Left lobe of liver (tissue), 2 donors: ENCODE measurements around the gene CAPZA2. TPM values are rescaled to one million over a fixed set of nuclear protein-coding genes. Genes with fewer than 3 reads are reported as not detected.
A peak's percentile ranks its signal among the peaks of the same experiment; 100 is the strongest.
"Not testable (repeated sequence)": the region's sequence is repeated elsewhere in the genome, so short reads cannot be mapped to it uniquely, and the experiment has no call there.

Source experiments
- ATAC-seq: fragments of 200-7000 bp; cut with Tn5 transposase; one replicate; pipeline ENCODE4 v1.9.1; 2020; ENCODE audit warnings: mild to moderate bottlenecking, moderate library complexity
- DNase-seq: peaks from one replicate; pipeline ENCODE4 v3.0.0-alpha.2; 2020; ENCODE audit warnings: low spot score
- total RNA-seq: library from RNA; stranded (reverse); gene quantifications from one replicate; pipeline ENCODE4 v1.2.1, GENCODE V29; 2021
- donor health status: DM: no; HTN: no; CAD: no; lungs with moderate emphysema.
- donor health status: DM: no; HTN: yes; CAD: no.

CAPZA2 gene
- total RNA-seq, 1 donor from 2014 or later, result 83.7 TPM

DNA sequence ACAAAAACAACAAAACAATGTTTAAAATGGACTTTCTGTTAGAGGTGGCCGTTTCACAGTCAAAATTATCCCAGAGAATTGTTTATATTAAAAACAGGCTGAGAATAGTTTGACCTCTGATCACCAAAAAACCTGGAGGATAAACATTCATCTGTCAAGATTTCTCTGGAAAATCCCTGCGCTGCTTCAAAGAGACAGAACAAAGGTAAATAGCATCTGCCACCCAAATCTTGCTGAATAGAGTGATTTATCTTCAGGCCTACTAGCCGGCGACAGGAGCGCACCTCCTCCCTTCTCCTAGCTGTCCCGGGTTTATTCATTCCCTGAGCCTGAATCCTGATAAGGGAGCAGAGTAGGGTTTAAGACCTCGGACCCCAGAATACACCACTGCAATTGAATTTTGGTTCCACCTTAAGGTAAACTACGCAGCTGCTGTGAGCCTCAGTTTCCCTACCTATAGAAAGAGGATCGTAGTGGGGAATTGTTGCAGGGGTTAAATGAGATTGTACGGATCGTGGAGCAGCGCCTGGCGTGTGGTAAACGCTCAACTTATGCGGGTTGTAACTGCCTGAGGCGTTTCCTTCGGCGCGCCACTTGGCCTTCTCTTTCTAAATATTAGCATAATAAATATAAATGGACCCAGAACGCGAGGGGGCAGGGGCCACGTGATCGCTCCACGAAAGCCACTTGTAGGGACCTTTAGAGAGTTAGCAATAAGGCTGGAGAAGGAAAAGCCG, 90.4 kb downstream of the CAPZA2 start:
- DNase-seq (peak; percentile 80), ATAC-seq (peak; percentile 45)

DNA sequence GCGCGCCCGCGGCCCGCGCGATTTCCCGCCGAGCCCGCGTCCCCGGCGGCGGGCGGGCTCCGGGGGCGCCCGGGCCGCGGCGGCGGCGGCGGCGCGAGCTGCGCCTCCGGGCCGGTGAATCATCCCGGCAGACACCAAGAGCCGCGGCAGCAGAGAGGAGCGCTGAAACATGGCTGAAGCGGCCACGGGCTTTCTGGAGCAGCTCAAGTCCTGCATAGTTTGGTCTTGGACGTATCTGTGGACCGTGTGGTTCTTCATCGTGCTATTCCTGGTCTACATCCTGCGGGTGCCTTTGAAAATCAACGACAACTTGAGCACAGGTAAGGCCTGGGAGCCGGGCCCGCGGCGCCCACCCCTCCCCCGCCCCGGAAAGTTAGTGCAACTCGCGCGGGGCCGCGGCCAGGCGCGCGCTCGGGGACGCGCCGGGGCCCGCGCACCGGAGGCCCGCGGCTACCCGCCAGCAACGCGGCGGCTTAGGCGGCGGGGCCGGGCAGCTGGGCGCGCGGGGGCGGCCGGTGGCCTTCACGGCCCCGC, 91.1 kb downstream of the CAPZA2 start, which contains the start of gene ST7:
ST7 (plus strand) TSS at position 130 of the 534 bp plus-strand sequence; CDS start at position 170, 40 bp downstream.
- peak; percentile 74 for DNase-seq
- ATAC-seq, result peak; percentile 86

DNA sequence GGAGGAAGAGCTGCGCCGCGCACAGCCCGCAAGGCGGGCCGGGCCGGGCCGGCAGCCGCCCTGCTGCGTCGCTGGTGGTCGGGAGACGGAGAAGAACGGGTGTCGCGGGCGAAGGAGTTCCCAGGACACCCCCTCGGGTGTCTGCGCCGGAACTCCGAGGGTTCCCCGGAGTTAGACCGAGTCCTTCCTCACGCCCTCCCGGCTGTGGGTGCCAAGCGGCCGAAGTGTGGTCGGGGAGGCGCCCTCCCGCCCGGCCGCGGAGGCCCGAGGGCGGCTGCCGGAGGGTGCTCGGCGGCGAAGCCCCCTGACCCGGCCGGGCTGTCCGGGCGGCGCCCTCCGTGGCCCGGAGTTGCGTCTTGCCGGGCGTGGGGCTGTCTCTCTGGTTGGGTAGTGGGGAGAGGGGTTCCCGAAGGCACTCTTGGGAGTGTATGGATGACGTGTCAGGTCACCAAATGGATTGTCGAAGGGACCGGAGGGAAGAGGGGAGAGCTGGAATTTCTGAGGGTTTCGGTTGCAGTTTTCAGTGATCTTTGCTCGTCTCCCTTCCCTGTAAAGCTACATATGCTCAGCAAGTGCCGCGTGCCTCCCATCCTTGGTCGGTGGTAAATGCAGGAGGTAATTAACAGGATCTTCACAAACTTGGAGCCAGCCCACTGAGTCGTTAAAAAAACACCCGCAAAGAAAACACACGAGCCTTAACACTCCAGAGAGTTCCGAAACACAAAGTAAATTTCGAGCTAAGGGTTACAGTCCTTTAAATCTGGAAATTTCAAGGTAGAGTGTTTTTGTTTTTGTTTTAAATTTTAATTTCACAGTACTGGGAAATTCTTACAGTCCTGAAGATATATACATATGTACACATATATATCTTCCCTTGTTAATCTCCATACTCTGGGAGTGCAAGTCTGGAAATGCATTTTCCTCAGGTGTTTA, 91.8 kb downstream of the CAPZA2 start:
- ATAC-seq (peak; percentile 58), DNase-seq (peak; percentile 62)

DNA sequence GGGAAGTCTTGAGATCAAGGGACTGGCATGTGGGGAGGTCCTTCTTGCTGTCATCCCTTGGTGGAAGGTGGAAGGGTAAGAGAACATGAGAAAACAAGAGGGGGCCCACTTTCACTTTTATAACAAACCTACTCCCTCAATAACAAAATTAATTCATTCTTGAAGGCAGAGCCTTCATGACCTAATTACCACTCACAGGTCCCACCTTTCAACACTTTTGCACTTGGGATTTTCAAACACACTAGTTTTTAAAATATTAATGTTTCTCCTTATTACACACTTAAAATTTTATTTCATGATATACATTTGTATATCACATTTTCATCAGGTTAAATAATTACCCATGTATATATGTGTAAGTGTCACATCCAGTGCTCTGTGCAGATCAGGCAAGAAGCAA, 93.0 kb downstream of the CAPZA2 start:
- ATAC-seq (no peak), DNase-seq (no peak)

DNA sequence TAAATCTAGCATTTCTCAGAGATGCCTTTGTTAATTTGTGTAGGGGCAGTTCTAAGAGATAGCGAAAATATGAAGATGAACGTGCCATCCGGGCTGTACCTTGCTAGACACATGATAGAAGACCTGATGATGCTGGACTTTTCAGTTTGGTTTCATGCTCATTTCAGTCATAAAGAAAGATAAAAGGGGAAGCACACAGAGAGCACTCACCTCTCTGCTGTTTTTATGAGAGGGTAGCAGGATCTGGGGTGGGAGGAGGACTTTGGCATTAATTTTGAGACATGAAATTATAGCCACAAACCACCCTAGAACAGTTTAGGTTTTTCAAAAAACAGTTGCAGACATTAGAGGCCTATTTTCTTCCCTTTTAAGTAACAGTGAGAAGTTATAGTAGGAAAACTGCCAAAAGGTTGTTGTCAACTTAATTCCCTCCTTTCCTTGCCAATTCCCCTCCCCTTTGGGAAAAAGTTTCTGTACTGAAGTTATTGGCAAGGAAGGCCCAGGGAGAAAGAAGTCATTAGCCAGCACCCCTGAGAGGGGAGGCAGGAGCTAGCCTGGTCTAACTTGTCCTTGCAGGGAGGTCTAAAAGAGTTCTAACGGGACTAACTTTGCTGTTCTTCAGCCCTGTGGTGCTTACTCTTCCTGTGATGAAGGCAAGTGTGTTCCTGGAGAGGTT, 93.6 kb downstream of the CAPZA2 start:
- DNase-seq (no peak), ATAC-seq (no peak)

DNA sequence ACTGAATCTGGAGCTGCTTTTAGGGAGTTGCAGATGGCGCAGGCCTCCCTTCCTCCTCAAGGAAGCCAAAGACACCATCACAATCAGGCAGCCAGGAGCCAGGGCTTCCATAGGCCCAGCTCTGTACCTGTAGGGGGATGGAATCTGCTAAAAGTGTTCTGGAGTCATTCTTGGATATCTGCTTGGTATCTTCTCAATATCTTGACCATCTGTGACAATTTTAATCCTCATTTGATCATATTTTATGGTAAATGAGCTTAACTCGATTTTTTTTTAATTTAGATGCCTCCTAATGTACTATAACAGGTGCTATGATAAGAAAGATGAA, 94.1 kb downstream of the CAPZA2 start:
- DNase-seq, result no peak

DNA sequence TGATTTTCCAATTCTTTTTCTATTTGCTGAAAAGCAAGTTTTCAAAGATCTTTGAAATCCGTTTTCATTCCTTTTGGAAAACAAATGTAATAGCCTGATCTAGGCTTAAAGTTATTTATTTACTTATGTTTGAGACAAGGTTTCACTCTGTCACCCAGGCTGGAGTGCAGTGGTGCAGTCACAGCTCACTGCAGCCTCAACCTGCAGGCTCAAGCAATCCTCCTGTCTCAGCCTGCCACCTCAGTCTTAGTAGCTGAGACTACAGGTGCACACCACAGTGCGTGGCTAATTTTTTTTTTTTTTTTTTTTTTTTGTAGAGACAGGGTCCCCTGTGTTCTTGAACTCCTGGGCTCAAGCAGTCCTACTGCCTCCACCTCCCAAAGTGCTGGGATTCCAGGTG, 95.5 kb downstream of the CAPZA2 start:
- ATAC-seq (no peak), DNase-seq (no peak)

More for the DNA sequence above, 94.1 kb downstream of the CAPZA2 start:
- no peak for ATAC-seq

DNA sequence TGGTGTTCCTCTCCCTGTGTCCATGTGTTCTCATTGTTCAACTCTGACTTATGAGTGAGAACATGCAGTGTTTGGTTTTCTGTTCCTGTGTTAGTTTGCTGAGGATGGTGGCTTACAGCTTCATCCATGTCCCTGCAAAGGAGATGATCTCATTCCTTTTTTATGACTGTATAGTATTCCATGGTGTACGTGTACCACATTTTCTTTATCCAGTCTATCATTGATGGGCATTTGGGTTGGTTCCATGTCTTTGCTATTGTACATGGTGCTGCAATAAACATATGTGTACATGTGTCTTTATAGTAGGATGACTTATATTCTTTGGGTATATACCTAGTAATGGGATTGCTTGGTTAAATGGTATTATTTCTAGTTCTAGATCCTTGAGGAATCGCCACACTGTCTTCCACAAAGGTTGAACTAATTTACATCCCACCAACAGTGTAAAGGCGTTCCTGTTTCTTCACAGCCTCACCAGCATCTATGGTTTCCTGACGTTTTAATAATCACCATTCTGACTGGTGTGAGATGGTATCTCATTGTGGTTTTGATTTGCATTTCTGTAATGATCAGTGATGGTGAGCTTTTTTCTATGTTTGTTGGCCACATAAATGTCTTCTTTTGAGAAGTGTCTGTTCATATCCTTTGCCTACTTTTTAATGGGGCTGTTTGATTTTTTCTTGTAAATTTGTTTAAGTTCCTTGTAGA, 99.7 kb downstream of the CAPZA2 start:
- DNase-seq, ATAC-seq: not testable (repeated sequence)

DNA sequence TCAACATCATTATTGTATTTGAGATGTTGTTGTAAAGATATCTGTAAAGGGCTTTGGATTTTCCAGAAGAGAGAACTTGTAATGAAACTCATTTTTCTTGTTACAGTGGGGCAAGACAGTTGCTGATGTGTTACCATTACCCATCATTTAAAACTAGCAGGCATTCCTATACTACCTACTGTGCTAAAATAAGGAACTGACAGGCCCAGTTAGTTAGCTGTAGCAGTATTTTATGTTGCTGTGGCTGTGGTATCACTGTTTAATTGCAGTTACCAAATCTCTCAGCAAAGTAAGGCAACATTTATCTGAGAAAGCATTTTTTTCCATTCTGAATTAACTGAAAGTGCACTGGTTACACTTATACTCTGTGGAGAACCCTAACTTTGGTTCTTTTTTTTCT, 100.8 kb downstream of the CAPZA2 start:
- no peak for ATAC-seq
- no peak for DNase-seq

DNA sequence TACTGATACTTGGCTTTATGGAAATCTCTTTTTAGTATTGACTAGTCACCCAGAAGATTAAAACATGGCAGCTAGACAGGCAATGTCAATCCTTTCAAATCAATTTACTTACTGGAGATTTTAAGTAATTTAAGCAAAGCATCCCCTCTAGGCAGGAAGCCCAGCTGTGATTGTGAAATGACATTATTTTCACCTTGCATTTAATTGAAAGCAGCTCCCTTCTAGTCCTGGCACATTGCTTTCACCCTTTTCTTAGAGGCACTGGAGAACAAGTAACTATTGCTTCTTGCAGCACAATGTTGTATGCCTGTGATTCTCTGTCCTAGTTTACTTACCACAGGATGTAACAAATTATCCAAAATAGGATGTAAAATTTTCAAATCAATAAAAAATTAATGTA, 104.2 kb downstream of the CAPZA2 start:
- DNase-seq (no peak), ATAC-seq (no peak)

DNA sequence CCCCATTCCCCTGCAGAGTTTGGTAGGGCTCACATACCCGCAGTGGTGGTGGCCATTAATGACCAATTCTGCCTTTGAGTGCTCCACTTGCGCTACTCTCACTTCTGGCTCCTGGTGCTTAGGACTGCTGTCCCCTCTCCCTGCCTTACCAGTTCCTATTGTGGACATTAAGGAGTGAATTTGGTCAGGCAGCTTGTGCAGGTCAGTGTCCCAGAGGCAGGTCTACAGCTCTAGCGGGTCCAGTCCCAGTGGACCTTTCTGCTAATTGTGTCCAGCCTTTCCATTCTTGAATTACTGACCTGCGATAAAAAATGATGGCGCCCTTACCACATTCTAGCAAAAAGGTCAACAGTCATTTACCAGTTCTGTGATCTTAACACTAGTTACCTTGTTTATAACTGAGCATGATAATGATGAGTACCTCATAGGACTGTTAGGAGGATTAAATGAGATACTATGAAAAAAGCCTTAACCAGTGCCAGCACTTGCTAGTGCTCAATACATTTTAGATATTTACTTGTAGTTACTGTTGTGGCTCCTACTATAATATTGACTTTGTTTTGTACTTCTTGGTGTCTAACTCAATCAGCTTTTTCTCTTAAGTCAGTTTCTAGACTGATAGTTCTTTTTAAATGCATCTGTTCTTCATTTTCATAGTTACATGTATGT, 105.0 kb downstream of the CAPZA2 start:
- ATAC-seq (no peak), DNase-seq (no peak)

DNA sequence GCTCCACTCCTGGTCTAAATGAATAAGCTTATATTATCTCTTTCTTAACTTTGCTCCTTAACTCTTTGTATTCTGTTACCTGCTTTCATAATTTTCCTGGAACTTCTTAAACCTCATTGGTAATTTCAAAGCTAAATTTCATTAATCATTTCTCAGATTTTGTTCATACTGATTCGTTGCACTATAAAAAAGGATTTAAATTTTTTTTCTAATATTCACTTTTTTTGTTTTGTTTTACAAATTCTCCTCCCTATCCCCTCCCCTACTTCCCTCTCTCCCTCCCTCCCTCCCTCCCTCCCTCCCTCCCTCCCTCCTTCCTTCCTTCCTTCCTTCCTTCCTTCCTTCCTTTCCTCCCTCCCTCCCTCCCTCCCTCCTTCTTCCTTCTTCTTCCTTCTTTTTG, 105.6 kb downstream of the CAPZA2 start:
- ATAC-seq (no peak), DNase-seq (no peak)

DNA sequence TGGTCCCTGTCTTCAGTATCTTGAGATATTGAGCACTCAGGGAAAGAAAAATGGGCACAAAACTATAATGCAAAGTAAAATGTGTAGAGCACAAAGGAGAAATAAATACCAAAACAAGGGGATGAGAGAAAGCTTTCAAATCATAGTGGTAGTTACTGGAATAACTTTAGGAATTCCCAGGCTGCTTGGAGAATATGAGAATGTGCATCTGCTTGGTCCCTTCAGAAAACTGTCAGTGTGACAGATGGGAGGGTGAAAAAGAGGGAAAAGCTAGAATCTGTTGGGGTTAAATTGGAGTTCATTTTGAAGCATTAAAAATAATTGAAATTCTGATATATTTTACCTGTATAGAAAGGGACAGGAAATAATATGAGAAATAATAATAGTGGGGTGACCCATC, 106.2 kb downstream of the CAPZA2 start:
- no peak for ATAC-seq
- no peak for DNase-seq

DNA sequence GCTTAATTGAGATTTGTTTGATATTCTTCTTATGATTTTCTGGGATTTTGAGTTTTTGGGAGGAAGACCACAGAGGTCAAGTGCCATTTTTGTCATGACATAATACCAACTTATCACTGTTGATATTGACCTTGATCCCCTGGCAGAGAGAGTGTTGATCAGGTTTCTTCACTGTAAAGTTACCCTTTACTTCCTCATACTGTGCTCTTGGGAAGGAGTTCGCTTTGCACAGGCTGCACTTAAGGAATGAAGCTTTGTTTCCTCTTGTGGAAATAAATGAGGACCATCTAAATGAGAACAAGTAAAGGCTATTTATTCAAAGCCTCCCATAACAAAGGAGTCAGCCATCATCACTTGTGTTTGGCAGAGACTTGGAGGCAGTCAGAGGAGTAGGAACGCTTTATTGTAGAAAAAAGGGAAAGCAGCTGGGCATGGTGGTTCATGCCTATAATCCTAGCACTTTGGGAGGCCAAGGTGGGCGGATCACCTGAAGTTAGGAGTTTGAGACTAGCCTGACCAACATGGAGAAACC, 107.0 kb downstream of the CAPZA2 start:
- ATAC-seq (peak; percentile 36), DNase-seq (no peak)

DNA sequence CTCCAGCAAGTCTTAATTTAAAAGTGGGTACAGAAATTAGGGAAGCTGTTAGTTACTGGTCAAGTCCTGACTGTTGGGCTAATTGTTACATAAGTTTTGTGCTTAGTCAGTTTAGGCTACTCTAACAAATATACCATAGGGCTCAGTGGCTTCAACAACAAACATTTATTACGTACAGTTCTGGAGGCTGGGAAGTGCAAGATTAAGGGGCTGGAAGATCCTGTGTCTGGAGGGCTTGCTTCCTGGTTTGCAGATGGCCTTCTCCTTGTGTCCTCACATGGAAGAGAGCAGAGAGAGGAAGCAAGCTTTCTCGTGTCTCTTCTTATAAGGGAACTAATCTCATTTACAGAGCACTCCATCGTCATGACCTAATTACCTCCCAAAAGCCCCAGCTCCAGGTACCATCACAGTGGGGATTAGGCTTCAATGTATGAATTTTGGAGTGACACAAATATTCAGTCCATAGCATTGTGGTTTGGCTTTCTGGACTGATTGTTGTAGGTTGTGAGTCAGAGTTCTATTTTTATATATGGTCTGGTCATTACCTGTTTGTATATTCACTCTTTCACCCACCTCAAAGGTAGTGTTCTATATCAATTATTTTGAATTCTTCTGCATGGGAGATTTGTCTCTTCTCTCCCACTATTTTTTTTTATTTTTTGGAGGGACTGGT, 108.0 kb downstream of the CAPZA2 start:
- ATAC-seq, result peak; percentile 27

DNA sequence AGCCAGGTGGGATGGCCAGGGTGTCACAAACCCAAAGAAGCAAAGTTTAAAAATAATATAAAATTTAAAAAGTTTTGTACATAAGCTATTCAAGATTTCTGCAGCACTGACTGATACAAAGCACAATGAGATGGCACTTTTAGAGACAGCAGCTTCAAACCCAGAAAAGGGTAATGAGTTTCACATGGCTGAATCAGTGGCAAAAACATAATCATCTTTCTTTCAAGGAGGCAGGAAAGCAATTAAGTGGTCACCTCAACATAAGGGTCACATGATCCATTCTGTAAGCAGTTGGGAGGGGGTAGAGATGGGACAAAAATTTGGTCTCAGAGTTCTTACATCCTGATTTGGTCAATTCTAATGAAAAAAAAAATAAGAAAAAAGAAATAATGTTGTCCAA, 108.8 kb downstream of the CAPZA2 start:
- DNase-seq, ATAC-seq: not testable (repeated sequence)

More for the DNA sequence above, 108.0 kb downstream of the CAPZA2 start:
- no peak for DNase-seq
